IPS-18a (cell line): ENCODE measurements around the gene WFIKKN2.

Experiments used
- H3K27ac ChIP-seq: one replicate; pipeline ENCODE4 v1.5.1; 2013; ENCODE audit warnings: low read length
- H3K27me3 ChIP-seq: one replicate; pipeline ENCODE4 v1.6.1; 2013; ENCODE audit warnings: mild to moderate bottlenecking, low read length; ENCODE audit not compliant: control insufficient read depth, insufficient read depth
- H3K36me3 ChIP-seq: one replicate; pipeline ENCODE4 v1.6.1; 2013; ENCODE audit warnings: low read depth, low read length; ENCODE audit not compliant: control insufficient read depth
- H3K4me1 ChIP-seq: one replicate; pipeline ENCODE4 v1.6.1; 2013; ENCODE audit warnings: low read depth, low read length; ENCODE audit not compliant: control insufficient read depth
- H3K4me3 ChIP-seq: one replicate; pipeline ENCODE4 v1.5.1; 2013; ENCODE audit warnings: low read length
- H3K9ac ChIP-seq: one replicate; pipeline ENCODE4 v1.6.1; 2013; ENCODE audit warnings: mild to moderate bottlenecking, low read length, moderate library complexity
- H3K9me3 ChIP-seq: one replicate; pipeline ENCODE4 v1.6.1; 2013; ENCODE audit warnings: low read depth, low read length; ENCODE audit not compliant: control insufficient read depth

Gene WFIKKN2

GRCh38 chr17:50863931-50864330, 28.5 kb downstream of the WFIKKN2 start:
- Histone ChIP-seq H3K36me3 (peaks cover 23% of the 10 kb centered on the region), H3K4me1 (peaks cover 12% of the 10 kb centered on the region), H3K27ac (no peak overlapping the region), H3K9ac (peak overlapping the region; percentile 87), H3K4me3 (peak overlapping the region; percentile 100), H3K27me3 (no peaks in the 10 kb centered on the region), H3K9me3 (no peaks in the 10 kb centered on the region)

DNA sequence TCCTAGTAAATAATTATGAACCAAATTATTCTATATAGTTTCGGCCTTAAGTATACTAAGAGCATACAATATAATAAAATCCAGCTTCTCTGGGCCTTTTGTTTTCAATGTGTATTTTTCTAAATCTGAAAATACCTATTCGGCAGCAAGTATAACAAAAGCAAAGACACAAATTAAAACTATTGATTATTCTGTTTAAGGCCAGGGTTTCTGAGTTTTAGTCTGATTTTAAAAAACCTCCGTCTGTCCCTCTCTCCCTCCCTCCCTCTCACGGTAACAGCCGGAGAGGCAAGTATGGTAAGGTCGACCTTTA, 29.3 kb downstream of the WFIKKN2 start:
- peak overlapping the region; percentile 56 for H3K27ac ChIP-seq
- H3K36me3 ChIP-seq: peaks cover 23% of the 10 kb centered on the region
- peak overlapping the region; percentile 87 for H3K9ac ChIP-seq
- no peaks in the 10 kb centered on the region for H3K27me3 ChIP-seq
- peaks cover 12% of the 10 kb centered on the region for H3K4me1 ChIP-seq
- H3K4me3 ChIP-seq: peak overlapping the region; percentile 100
- no peaks in the 10 kb centered on the region for H3K9me3 ChIP-seq

DNA sequence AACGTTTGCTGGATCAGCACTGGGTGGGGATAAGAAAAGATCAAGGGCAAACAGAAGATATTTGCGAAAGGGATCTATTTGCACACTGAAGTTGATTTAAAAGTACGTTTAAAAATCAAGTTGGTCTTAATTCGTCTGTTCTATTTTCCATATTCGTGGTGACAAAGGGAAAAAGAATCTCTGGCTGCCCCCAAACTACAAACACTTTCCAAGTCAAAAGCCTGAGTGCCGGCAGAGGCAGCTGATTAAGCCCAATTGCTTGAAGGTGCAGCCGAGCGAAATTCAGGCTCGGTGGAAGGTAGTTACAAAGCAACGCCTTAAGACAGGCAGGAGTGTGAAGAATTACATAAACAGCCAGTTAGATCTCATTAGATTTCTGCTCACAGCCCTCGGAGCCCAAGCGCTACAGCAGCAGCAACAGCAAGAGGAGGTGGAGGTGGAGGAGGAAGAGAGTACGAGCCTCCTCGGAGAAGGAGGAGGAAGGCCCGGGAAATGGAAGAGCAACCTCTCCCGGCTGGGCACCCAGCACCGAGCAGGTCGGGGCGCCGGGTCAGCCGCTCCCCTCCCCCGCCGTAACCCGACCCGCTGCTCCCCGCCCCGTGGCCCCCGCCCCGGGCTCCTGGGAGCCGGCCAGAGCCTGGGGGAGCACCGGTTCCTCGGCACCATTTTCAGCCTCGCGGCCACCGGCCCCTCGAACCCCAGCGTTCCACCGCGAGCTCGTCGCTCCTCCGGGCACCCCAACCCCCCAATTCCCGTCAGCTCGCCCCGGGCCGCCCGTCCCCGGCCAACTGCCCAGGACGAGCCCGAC, 29.9 kb downstream of the WFIKKN2 start:
- Histone ChIP-seq H3K36me3 (peaks cover 23% of the 10 kb centered on the region), H3K4me3 (peak overlapping the region; percentile 100), H3K27ac (peak overlapping the region; percentile 56), H3K27me3 (no peaks in the 10 kb centered on the region), H3K9me3 (no peaks in the 10 kb centered on the region), H3K9ac (peak overlapping the region; percentile 87), H3K4me1 (peaks cover 12% of the 10 kb centered on the region)

- H3K27ac ChIP-seq: no peak overlapping the region
- H3K4me1 ChIP-seq: peaks cover 12% of the 10 kb centered on the region
- no peaks in the 10 kb centered on the region for H3K27me3 ChIP-seq
- H3K36me3 ChIP-seq: peaks cover 23% of the 10 kb centered on the region
- no peaks in the 10 kb centered on the region for H3K9me3 ChIP-seq
- H3K4me3 ChIP-seq: peak overlapping the region; percentile 100
- peak overlapping the region; percentile 87 for H3K9ac ChIP-seq
Measured at GRCh38 chr17:50865868-50866260, 30.5 kb downstream of the WFIKKN2 start.

- peaks cover 12% of the 10 kb centered on the region for H3K4me1 ChIP-seq
Measured at GRCh38 chr17:50866261-50866949, 31.0 kb downstream of the WFIKKN2 start, which contains the start of gene TOB1. TSS of gene TOB1 (minus strand) at chr17:50866354. CDS start at chr17:50864017, 2,337 bp downstream.

GRCh38 chr17:50866950-50867362, 31.6 kb downstream of the WFIKKN2 start:
- Histone ChIP-seq H3K4me1 (peaks cover 12% of the 10 kb centered on the region), H3K27me3 (no peaks in the 10 kb centered on the region), H3K27ac (peak overlapping the region; percentile 52)

More at GRCh38 chr17:50866261-50866949, 31.0 kb downstream of the WFIKKN2 start, which contains the start of gene TOB1:
- peak within 1 kb of the TSS; percentile 87 for H3K9ac ChIP-seq
- H3K36me3 ChIP-seq: peaks cover 22% of the 10 kb centered on the region
- H3K9me3 ChIP-seq: no peaks in the 10 kb centered on the region
- peak within 1 kb of the TSS; percentile 100 for H3K4me3 ChIP-seq
- peak within 1 kb of the TSS; percentile 56 for H3K27ac ChIP-seq
- H3K27me3 ChIP-seq: no peaks in the 10 kb centered on the region

GRCh38 chr17:50867363-50868139, 32.2 kb downstream of the WFIKKN2 start:
- H3K9ac ChIP-seq: peak overlapping the region; percentile 74
- peak overlapping the region; percentile 83 for H3K4me3 ChIP-seq
- H3K36me3 ChIP-seq: peaks cover 13% of the 10 kb centered on the region
- H3K27ac ChIP-seq: peak overlapping the region; percentile 52
- no peaks in the 10 kb centered on the region for H3K27me3 ChIP-seq
- no peaks in the 10 kb centered on the region for H3K9me3 ChIP-seq
- H3K4me1 ChIP-seq: peaks cover 12% of the 10 kb centered on the region

More at GRCh38 chr17:50866950-50867362, 31.6 kb downstream of the WFIKKN2 start:
- H3K9me3 ChIP-seq: no peaks in the 10 kb centered on the region
- H3K9ac ChIP-seq: peak overlapping the region; percentile 74
- H3K4me3 ChIP-seq: peak overlapping the region; percentile 83
- H3K36me3 ChIP-seq: peaks cover 17% of the 10 kb centered on the region

DNA sequence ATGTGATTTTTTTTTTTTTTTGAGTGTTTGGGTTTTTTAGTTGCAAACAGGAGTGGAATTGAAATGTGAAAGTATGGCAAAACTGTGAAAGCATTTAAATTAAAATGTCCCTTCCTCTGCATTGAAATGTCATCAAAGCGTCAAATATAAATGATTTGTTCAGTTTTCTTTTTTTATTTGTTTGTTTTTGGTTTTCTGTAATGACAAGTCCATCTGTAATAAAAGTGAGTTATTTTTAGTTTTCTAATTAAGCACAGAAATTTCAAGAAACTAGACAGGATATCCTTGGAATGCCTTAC, 32.7 kb downstream of the WFIKKN2 start:
- peak overlapping the region; percentile 44 for H3K27ac ChIP-seq
- H3K4me3 ChIP-seq: peak overlapping the region; percentile 83
- no peaks in the 10 kb centered on the region for H3K27me3 ChIP-seq
- peak overlapping the region; percentile 74 for H3K9ac ChIP-seq
- H3K4me1 ChIP-seq: peaks cover 12% of the 10 kb centered on the region
- H3K9me3 ChIP-seq: no peaks in the 10 kb centered on the region
- peaks cover 8% of the 10 kb centered on the region for H3K36me3 ChIP-seq

DNA sequence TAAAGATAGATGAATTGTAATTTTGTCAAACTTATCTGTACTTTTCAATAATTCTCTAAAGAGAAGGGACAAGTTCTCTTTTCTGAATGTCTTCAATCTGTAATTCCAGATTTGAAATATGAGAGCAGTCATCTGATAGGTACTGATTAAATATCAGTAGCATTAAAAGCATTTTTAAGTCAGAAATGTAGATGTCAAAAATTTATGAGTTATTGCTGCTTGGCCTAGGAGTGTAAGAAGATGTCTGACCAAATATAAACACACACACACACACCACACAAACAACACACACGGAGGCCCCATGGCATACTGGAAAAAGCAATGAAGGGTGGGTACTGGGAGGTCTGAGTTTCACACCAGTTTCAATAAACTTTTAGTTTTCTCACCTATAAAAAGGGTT, 33.2 kb downstream of the WFIKKN2 start:
- H3K4me1 ChIP-seq: peaks cover 12% of the 10 kb centered on the region
- no peaks in the 10 kb centered on the region for H3K9me3 ChIP-seq
- H3K4me3 ChIP-seq: peak overlapping the region; percentile 83
- no peak overlapping the region for H3K27ac ChIP-seq
- no peaks in the 10 kb centered on the region for H3K27me3 ChIP-seq
- peaks cover 3% of the 10 kb centered on the region for H3K36me3 ChIP-seq
- H3K9ac ChIP-seq: peak overlapping the region; percentile 74

DNA sequence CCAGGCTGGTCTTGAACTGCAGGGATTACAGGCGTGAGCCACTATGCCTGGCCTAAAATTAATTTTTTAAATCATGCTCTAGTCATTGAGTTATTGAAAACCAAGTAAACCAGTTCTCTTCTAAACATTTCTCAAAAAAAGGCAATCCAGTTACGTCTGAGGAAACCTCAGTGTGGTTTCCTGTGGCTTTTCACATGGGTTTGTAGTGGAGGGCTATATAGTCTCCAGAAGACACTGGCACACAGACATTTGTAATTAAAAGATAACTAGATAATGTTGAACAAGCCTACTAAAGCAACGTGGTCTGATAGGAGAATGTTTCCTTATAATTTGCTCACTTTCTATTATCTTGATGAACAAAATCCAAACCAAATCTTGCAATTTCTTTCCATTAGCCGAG, 36.0 kb downstream of the WFIKKN2 start:
- Histone ChIP-seq H3K36me3 (no peaks in the 10 kb centered on the region), H3K9me3 (no peaks in the 10 kb centered on the region), H3K4me3 (no peak overlapping the region), H3K9ac (no peak overlapping the region), H3K4me1 (peaks cover 7% of the 10 kb centered on the region), H3K27ac (no peak overlapping the region), H3K27me3 (no peaks in the 10 kb centered on the region)

DNA sequence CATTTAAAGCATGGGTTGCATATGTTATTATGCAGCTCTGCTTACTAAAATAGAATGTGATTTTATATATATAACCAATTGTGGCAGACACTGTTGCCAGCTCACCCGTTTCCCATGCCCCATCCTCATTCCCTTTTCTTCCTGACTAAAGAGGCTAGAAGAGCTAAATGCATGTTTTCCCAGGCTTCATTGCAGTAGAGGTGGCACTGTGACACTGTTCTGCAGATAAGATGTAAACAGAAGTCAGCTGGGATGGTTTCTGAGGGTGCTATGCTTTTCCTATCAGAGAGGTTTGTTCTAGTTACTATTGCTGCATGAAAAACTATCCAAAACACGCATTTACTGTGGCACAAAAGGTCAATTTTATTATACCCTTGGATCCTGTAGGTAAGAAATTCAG, 36.5 kb downstream of the WFIKKN2 start:
- no peak overlapping the region for H3K27ac ChIP-seq
- peaks cover 7% of the 10 kb centered on the region for H3K4me1 ChIP-seq
- H3K9me3 ChIP-seq: no peaks in the 10 kb centered on the region
- H3K27me3 ChIP-seq: no peaks in the 10 kb centered on the region
- H3K9ac ChIP-seq: no peak overlapping the region
- H3K36me3 ChIP-seq: no peaks in the 10 kb centered on the region
- no peak overlapping the region for H3K4me3 ChIP-seq
